ENCODE data around the gene HOXB3. TPM values are rescaled to one million over a fixed set of nuclear protein-coding genes. Genes with fewer than 3 reads are reported as not detected.

The HOXB3 gene
- polyA plus RNA-seq, 1 donor (not counting 4 experiments of a cell fraction or from before 2014, with no cell fraction given) = 1.1 TPM

DNA sequence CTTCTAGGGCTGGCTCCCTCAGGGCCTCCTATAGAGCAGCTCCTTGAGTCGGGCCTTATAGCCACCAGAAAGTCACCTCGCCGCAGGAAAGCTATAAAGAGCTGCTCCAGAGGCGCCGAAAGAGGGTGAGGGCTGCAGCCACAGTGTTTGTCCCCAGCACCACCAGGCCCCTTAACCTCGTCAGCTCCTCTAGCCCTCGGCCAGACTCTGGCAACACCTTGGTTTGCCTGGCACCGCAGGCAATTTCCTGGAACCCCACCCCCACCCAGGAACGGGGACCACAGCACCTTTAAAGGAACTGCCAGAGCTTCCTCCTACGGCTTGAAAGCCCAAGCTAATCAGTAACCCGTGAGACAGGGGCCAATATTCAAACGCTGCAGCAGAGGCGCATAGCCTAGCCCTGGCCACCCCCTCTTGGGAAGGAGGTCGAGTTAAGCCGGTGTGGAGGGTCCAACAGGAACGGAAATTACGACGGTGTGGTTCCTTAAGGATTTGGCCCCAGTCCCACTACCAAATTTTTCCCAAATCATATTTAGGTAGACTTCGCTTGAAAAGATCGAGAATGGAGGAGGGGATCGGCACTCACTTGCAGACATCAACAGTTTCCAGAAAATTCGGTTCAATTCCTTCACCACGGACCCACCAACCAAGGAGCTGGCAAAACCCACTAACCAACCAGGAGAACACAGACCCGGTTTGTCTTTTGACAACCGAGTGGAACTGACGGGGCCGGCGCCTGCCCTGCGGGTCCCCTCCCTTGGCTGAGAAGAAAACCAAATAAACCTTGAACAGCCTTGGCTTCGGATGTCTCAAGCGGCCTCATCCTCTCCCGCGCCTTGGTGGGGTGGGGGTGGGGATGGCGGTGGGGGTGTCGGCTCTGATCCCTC lies 11.7 kb upstream of the HOXB3 start:
- Histone ChIP-seq H3K36me3 (ENCODE audit: control insufficient read depth in 2 of 2, extremely low read depth in 1 of 2, insufficient read depth in 2 of 2, low read length in 2 of 2) (no peaks in the 10 kb centered on the region), H3K79me2 (ENCODE audit: control insufficient read depth, insufficient read depth, low read length) (no peaks in the 10 kb centered on the region), H3K9me1 (ENCODE audit: control insufficient read depth, extremely low read depth, insufficient read depth, low read length) (no peaks in the 10 kb centered on the region), H3K27ac (ENCODE audit: control insufficient read depth, insufficient read depth, low read length) (no peak overlapping the region), H3K4me1 (ENCODE audit: control insufficient read depth, extremely low read depth, insufficient read depth, low read length) (peaks cover 9% of the 10 kb centered on the region), H3K9ac (ENCODE audit: control insufficient read depth, extremely low read depth, insufficient read depth, low read length) (no peak overlapping the region), H3K4me2 (ENCODE audit: control insufficient read depth, extremely low read depth, insufficient read depth, low read depth, low read length) (no peak overlapping the region), H3K27me3 (ENCODE audit: control insufficient read depth, extremely low read depth, insufficient read depth, low read length) (peaks cover 100% of the 10 kb centered on the region), H4K20me1 (ENCODE audit: control insufficient read depth, extremely low read depth, insufficient read depth, low read length) (no peaks in the 10 kb centered on the region), H2AFZ (ENCODE audit: control insufficient read depth, low read length) (no peak overlapping the region), H3K9me3 (ENCODE audit: control insufficient read depth, low read depth, low read length) (no peaks in the 10 kb centered on the region), H3K4me3 (ENCODE audit: control insufficient read depth in 2 of 3, extremely low read depth in 1 of 3, insufficient read depth in 2 of 3, low read depth in 1 of 3, low read length in 3 of 3) (peak overlapping the region in 1 of 3 experiments; percentile 56)
- DNase-seq (ENCODE audit: low read depth, low spot score) (no peak), FAIRE-seq (no peak)
- peak; percentile 90 for TF ChIP-seq EZH2 (IDR thresholded peaks at IDR 0.05; ENCODE audit: low read length)
- TF ChIP-seq, protein P1, sequence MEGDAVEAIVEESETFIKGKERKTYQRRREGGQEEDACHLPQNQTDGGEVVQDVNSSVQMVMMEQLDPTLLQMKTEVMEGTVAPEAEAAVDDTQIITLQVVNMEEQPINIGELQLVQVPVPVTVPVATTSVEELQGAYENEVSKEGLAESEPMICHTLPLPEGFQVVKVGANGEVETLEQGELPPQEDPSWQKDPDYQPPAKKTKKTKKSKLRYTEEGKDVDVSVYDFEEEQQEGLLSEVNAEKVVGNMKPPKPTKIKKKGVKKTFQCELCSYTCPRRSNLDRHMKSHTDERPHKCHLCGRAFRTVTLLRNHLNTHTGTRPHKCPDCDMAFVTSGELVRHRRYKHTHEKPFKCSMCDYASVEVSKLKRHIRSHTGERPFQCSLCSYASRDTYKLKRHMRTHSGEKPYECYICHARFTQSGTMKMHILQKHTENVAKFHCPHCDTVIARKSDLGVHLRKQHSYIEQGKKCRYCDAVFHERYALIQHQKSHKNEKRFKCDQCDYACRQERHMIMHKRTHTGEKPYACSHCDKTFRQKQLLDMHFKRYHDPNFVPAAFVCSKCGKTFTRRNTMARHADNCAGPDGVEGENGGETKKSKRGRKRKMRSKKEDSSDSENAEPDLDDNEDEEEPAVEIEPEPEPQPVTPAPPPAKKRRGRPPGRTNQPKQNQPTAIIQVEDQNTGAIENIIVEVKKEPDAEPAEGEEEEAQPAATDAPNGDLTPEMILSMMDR (optimal IDR thresholded peaks at IDR 0.05 in 1 of 3, IDR thresholded peaks at IDR 0.05 in 1 of 3, conservative IDR thresholded peaks at IDR 0.05 in 1 of 3; ENCODE audit: extremely low read depth in 1 of 3, insufficient read depth in 2 of 3, low read length in 3 of 3) = no peak
- dilution Hi-C loops (cut with MboI; ENCODE audit: extremely low pct_ligation_motif_present, low sequenced_read_pairs) = no loop called here

DNA sequence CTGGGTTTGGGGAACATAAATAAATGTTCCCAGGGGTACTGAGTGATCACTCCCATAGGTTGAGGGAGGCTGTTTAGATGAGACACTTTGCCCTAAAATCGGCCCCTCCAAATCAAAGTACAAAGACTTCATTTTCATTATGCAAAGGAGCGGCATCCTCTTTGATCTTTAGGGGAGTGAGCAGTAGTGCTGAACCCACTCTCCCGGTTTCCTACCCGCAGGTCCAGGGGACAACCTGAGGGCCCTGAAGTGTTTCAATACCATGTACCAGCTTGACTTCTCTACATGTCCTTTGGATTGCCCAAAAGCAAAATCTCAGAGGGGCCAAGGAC lies 11.1 kb upstream of the HOXB3 start:
- no peaks in the 10 kb centered on the region for H3K9me1 ChIP-seq (ENCODE audit: control insufficient read depth, extremely low read depth, insufficient read depth, low read length)
- peaks cover 100% of the 10 kb centered on the region for H3K27me3 ChIP-seq (ENCODE audit: control insufficient read depth, extremely low read depth, insufficient read depth, low read length)
- no peaks in the 10 kb centered on the region for H4K20me1 ChIP-seq (ENCODE audit: control insufficient read depth, extremely low read depth, insufficient read depth, low read length)
- no peaks in the 10 kb centered on the region for H3K36me3 ChIP-seq (ENCODE audit: control insufficient read depth in 2 of 2, extremely low read depth in 1 of 2, insufficient read depth in 2 of 2, low read length in 2 of 2)
- DNase-seq (ENCODE audit: low read depth, low spot score) (no peak), FAIRE-seq (no peak)
- peaks cover 14% of the 10 kb centered on the region for H3K4me1 ChIP-seq (ENCODE audit: control insufficient read depth, extremely low read depth, insufficient read depth, low read length)
- no peak overlapping the region for H2AFZ ChIP-seq (ENCODE audit: control insufficient read depth, low read length)
- TF ChIP-seq, protein P1 (optimal IDR thresholded peaks at IDR 0.05 in 1 of 3, IDR thresholded peaks at IDR 0.05 in 1 of 3, conservative IDR thresholded peaks at IDR 0.05 in 1 of 3; ENCODE audit: extremely low read depth in 1 of 3, insufficient read depth in 2 of 3, low read length in 3 of 3) = no peak
- no peak for TF ChIP-seq EZH2 (IDR thresholded peaks at IDR 0.05; ENCODE audit: low read length)
- H3K9me3 ChIP-seq (ENCODE audit: control insufficient read depth, low read depth, low read length) = no peaks in the 10 kb centered on the region
- H3K4me2 ChIP-seq (ENCODE audit: control insufficient read depth, extremely low read depth, insufficient read depth, low read depth, low read length) = no peak overlapping the region
- dilution Hi-C loops (cut with MboI; ENCODE audit: extremely low pct_ligation_motif_present, low sequenced_read_pairs) = no loop called here
- H3K4me3 ChIP-seq (ENCODE audit: control insufficient read depth in 2 of 3, extremely low read depth in 1 of 3, insufficient read depth in 2 of 3, low read depth in 1 of 3, low read length in 3 of 3) = no peak overlapping the region
- H3K79me2 ChIP-seq (ENCODE audit: control insufficient read depth, insufficient read depth, low read length) = no peaks in the 10 kb centered on the region
- H3K27ac ChIP-seq (ENCODE audit: control insufficient read depth, insufficient read depth, low read length) = no peak overlapping the region
- no peak overlapping the region for H3K9ac ChIP-seq (ENCODE audit: control insufficient read depth, extremely low read depth, insufficient read depth, low read length)
